GM23338 (cell line): Measurements from ENCODE around the gene SPATC1L. TPM values are rescaled to one million over a fixed set of nuclear protein-coding genes. Genes with fewer than 3 reads are reported as not detected.

Experiments
- ATAC-seq: fragments of 200-7000 bp; cut with Tn5 transposase; 3 replicates; pipeline ENCODE4 v1.9.1; 2020
- DNase-seq: peaks from one replicate; pipeline ENCODE4 v3.0.0-alpha.2; 2015; ENCODE audit warnings: low spot score
- H2AFZ ChIP-seq: fragments of 200-600 bp; sonication (generic); 2 replicates; pipeline ENCODE4 v1.8.0; 2016; ENCODE audit warnings: antibody characterized with exemption, mild to moderate bottlenecking, moderate library complexity
- H3F3A ChIP-seq: fragments of 200-600 bp; sonication (generic); replicated peaks from 2 replicates; pipeline ENCODE4 v1.8.0; 2017; ENCODE audit warnings: antibody characterized with exemption, mixed run types, low read depth
- H3K27ac ChIP-seq: fragments of 200-600 bp; sonication (generic); 2 replicates; pipeline ENCODE4 v1.6.1; 2016; ENCODE audit warnings: low read depth
- H3K27me3 ChIP-seq: fragments of 200-600 bp; sonication (generic); 2 replicates; pipeline ENCODE4 v1.8.0; 2016; ENCODE audit warnings: mild to moderate bottlenecking, mixed run types, moderate library complexity; ENCODE audit not compliant: insufficient read depth
- H3K36me3 ChIP-seq: fragments of 200-600 bp; sonication (generic); 2 replicates; pipeline ENCODE4 v1.8.0; 2016; ENCODE audit warnings: mild to moderate bottlenecking; ENCODE audit not compliant: insufficient read depth
- H3K4me1 ChIP-seq: fragments of 200-600 bp; sonication (generic); 2 replicates; pipeline ENCODE4 v1.8.0; 2016; ENCODE audit warnings: mild to moderate bottlenecking, moderate library complexity; ENCODE audit not compliant: insufficient read depth
- H3K4me2 ChIP-seq: fragments of 200-600 bp; sonication (generic); 2 replicates; pipeline ENCODE4 v1.7.1; 2017; ENCODE audit warnings: mixed run types
- H3K4me3 ChIP-seq: fragments of 200-600 bp; sonication (generic); 2 replicates; pipeline ENCODE4 v1.6.1; 2016; ENCODE audit warnings: mixed run types
- H3K79me2 ChIP-seq: fragments of 200-600 bp; sonication (generic); replicated peaks from 2 replicates; pipeline ENCODE4 v1.8.0; 2017; ENCODE audit warnings: mild to moderate bottlenecking; ENCODE audit not compliant: insufficient read depth
- H3K9me2 ChIP-seq: fragments of 200-600 bp; sonication (generic); 2 replicates; pipeline ENCODE4 v1.8.0; 2017; ENCODE audit not compliant: insufficient read depth
- H4K20me1 ChIP-seq: fragments of 200-600 bp; sonication (generic); replicated peaks from 2 replicates; pipeline ENCODE4 v1.8.0; 2017; ENCODE audit warnings: mild to moderate bottlenecking; ENCODE audit not compliant: insufficient read depth
- H3K27ac Mint-ChIP-seq: 2 replicates; pipeline ENCODE4 v1.8.0; 2020; ENCODE audit warnings: inconsistent platforms, mild to moderate bottlenecking, moderate library complexity, mixed read lengths
- H3K27me3 Mint-ChIP-seq: 3 replicates; pipeline ENCODE4 v1.8.0; 2022; ENCODE audit warnings: low read depth, mild to moderate bottlenecking, moderate library complexity, mixed read lengths, inconsistent platforms; ENCODE audit not compliant: insufficient read depth, poor library complexity
- H3K36me3 Mint-ChIP-seq: 3 replicates; pipeline ENCODE4 v1.8.0; 2021; ENCODE audit warnings: low read depth, mild to moderate bottlenecking, inconsistent platforms, moderate library complexity, mixed read lengths
- H3K4me1 Mint-ChIP-seq: 3 replicates; pipeline ENCODE4 v1.8.0; 2020; ENCODE audit warnings: mild to moderate bottlenecking, inconsistent platforms, mixed read lengths
- H3K4me3 Mint-ChIP-seq: 3 replicates; pipeline ENCODE4 v1.8.0; 2021; ENCODE audit warnings: moderate library complexity, mild to moderate bottlenecking, inconsistent platforms, mixed read lengths
- H3K9me3 Mint-ChIP-seq: 3 replicates; pipeline ENCODE4 v1.8.0; 2020; ENCODE audit warnings: moderate library complexity, mild to moderate bottlenecking, inconsistent platforms, mixed read lengths
- CREB1 ChIP-seq: fragments of 250-450 bp; sonication (Bioruptor Pico); IDR thresholded peaks from 2 replicates; pipeline ENCODE4 v1.5.0; 2020; ENCODE audit warnings: low read depth, mild to moderate bottlenecking, moderate library complexity
- EZH2 ChIP-seq: fragments of 200-600 bp; sonication (generic); IDR thresholded peaks from one replicate; pipeline ENCODE4 v1.8.0; 2017; ENCODE audit warnings: antibody characterized with exemption, mild to moderate bottlenecking, low read depth; ENCODE audit not compliant: unreplicated experiment
- EZH2phosphoT487 ChIP-seq: fragments of 200-600 bp; sonication (generic); IDR thresholded peaks from one replicate; pipeline ENCODE4 v1.8.1; 2018; ENCODE audit warnings: antibody characterized with exemption; ENCODE audit not compliant: unreplicated experiment
- JUNB ChIP-seq: IDR thresholded peaks from one replicate; pipeline ENCODE4 v1.6.1; 2016; ENCODE audit warnings: antibody characterized with exemption; ENCODE audit not compliant: unreplicated experiment
- POLR2AphosphoS5 ChIP-seq: IDR thresholded peaks from 2 replicates; pipeline ENCODE4 v1.6.1; 2016; ENCODE audit warnings: antibody characterized with exemption, low read depth
- STAT1 ChIP-seq: IDR thresholded peaks from one replicate; pipeline ENCODE4 v1.6.1; 2016; ENCODE audit warnings: antibody characterized with exemption; ENCODE audit not compliant: unreplicated experiment
- ZNF114 ChIP-seq: fragments of 250-450 bp; sonication (Bioruptor Pico); IDR thresholded peaks from 2 replicates; pipeline ENCODE4 v1.5.0; 2020; ENCODE audit warnings: mild to moderate bottlenecking, moderate library complexity
- polyA plus RNA-seq: library from polyadenylated mRNA; unstranded; fragments of >200 nt; fragmentation: Nextera tagmentation; extraction: Ambion mirVana; gene quantifications from 2 replicates; pipeline ENCODE4 v1.2.1, GENCODE V29; 2016
- total RNA-seq: library from RNA; depleted of rRNA; stranded (reverse); fragments of >200 nt; shearing (Covaris generic); gene quantifications from 2 replicates; pipeline ENCODE4 v1.2.3, GENCODE V29; 2014
- TF ChIP-seq, protein P1 (sequence below), 2 experiments: fragments of 200-600 bp in 1 of 2; sonication (generic) in 1 of 2; conservative IDR thresholded peaks; 2 replicates each; pipeline versions ENCODE4 v1.5.1 to v1.6.1; 2016 to 2017; ENCODE audit warnings: antibody characterized with exemption in 2 of 2, low read depth in 2 of 2, mild to moderate bottlenecking in 2 of 2, moderate library complexity in 1 of 2
- TF ChIP-seq, protein P2 (sequence below): IDR thresholded peaks from 2 replicates; pipeline ENCODE4 v1.6.1; 2016; ENCODE audit warnings: antibody characterized with exemption
- TF ChIP-seq, protein P3 (sequence below): fragments of 250-450 bp; sonication (Bioruptor Pico); IDR thresholded peaks from 2 replicates; pipeline ENCODE4 v1.5.0; 2020; ENCODE audit warnings: mild to moderate bottlenecking, moderate library complexity

The SPATC1L gene
- total and polyA plus RNA-seq, 2 experiments from 2014 or later: 37.6 to 70.2 TPM

DNA sequence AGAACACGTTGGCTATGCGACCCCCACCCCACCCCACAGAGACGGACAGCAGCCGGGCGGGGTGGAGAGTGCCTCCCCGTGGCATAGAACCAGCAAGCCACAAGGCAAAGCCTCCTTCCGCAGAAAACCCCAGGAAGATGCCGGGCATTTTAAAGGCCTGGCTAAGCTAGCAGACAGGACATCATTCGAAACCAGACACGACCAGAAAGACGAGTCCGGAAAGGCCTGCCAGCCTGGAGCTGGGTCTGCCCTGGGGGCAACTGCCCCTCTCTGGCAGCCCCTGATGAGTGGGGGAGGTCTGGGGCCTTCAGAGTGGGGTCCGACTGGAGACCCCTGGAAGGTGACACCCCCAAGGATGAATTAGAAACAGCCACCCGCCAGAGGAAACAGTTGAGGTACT, 37.4 kb downstream of the SPATC1L start (continued):
- TF ChIP-seq EZH2 (no peak), JUNB (no peak), STAT1 (no peak), POLR2AphosphoS5 (no peak)
- TF ChIP-seq, protein P1, sequence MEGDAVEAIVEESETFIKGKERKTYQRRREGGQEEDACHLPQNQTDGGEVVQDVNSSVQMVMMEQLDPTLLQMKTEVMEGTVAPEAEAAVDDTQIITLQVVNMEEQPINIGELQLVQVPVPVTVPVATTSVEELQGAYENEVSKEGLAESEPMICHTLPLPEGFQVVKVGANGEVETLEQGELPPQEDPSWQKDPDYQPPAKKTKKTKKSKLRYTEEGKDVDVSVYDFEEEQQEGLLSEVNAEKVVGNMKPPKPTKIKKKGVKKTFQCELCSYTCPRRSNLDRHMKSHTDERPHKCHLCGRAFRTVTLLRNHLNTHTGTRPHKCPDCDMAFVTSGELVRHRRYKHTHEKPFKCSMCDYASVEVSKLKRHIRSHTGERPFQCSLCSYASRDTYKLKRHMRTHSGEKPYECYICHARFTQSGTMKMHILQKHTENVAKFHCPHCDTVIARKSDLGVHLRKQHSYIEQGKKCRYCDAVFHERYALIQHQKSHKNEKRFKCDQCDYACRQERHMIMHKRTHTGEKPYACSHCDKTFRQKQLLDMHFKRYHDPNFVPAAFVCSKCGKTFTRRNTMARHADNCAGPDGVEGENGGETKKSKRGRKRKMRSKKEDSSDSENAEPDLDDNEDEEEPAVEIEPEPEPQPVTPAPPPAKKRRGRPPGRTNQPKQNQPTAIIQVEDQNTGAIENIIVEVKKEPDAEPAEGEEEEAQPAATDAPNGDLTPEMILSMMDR (conservative IDR thresholded peaks at IDR 0.05; ENCODE audit: low read depth in 2 of 2): no peak

DNA sequence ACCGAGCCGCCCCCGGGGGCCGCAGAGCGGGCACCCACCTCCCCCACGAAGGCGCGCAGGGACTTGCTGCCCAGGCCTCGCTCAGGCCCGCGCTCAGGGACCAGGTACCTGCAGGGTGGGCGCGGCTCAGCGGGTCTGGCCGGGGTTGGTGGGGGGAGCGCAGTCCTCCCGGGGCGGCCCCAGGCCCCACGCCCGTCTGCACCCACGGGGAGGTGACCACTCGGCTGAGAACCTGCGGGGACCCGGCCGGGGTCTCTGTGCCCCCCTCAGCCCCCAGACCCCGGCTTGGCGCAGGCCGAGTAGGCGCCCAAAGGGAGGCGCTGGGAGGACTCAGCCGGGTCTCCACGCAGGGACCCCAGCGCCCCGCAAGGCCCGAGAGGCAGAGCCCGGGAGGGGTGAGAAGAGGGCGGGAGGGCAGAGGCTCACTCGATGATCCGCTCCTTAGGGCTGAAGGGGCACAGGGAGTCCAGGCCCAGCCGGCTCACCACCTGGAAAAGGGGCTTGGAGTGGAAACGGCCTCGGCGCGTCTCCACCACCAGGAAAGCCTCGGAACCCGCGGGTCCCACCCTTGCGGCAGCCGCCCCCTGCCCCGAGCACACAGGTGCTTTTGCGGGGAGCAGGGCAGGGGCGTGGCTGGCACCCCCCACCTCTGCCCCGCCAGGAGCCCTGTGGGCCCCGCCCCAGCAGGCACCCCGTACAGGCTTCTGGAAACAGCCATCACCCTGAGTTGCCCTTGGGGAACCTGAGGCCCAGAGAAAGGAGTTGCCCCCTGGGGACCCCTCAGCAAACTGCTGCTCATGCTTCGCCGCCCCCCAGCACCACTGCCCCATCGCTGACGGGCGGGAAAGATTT, 38.2 kb downstream of the SPATC1L start:
- Histone ChIP-seq H3F3A (0 out of 2 replicates have a peak, but pooled peaks cover 7% of the 10 kb centered on the region), H3K4me1 (no peaks in the 10 kb centered on the region), H4K20me1 (no peaks in the 10 kb centered on the region), H3K79me2 (no peaks in the 10 kb centered on the region), H3K4me3 (no peak overlapping the region), H3K27ac (no peak overlapping the region), H3K4me2 (no peak overlapping the region), H2AFZ (no peak overlapping the region), H3K9me2 (no peaks in the 10 kb centered on the region), H3K36me3 (no peaks in the 10 kb centered on the region), H3K27me3 (no peaks in the 10 kb centered on the region)
- H3K27ac Mint-ChIP-seq: no peak overlapping the region
- H3K4me3 Mint-ChIP-seq: no peak overlapping the region
- H3K36me3 Mint-ChIP-seq: peaks cover 17% of the 10 kb centered on the region
- H3K4me1 Mint-ChIP-seq: peaks cover 14% of the 10 kb centered on the region
- TF ChIP-seq EZH2phosphoT487 (no peak), JUNB (no peak), ZNF114 (no peak), POLR2AphosphoS5 (no peak), CREB1 (CRISPR knock-in tag) (no peak)
- TF ChIP-seq, protein P2, sequence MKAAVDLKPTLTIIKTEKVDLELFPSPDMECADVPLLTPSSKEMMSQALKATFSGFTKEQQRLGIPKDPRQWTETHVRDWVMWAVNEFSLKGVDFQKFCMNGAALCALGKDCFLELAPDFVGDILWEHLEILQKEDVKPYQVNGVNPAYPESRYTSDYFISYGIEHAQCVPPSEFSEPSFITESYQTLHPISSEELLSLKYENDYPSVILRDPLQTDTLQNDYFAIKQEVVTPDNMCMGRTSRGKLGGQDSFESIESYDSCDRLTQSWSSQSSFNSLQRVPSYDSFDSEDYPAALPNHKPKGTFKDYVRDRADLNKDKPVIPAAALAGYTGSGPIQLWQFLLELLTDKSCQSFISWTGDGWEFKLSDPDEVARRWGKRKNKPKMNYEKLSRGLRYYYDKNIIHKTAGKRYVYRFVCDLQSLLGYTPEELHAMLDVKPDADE: no peak
- TF ChIP-seq, protein P3, sequence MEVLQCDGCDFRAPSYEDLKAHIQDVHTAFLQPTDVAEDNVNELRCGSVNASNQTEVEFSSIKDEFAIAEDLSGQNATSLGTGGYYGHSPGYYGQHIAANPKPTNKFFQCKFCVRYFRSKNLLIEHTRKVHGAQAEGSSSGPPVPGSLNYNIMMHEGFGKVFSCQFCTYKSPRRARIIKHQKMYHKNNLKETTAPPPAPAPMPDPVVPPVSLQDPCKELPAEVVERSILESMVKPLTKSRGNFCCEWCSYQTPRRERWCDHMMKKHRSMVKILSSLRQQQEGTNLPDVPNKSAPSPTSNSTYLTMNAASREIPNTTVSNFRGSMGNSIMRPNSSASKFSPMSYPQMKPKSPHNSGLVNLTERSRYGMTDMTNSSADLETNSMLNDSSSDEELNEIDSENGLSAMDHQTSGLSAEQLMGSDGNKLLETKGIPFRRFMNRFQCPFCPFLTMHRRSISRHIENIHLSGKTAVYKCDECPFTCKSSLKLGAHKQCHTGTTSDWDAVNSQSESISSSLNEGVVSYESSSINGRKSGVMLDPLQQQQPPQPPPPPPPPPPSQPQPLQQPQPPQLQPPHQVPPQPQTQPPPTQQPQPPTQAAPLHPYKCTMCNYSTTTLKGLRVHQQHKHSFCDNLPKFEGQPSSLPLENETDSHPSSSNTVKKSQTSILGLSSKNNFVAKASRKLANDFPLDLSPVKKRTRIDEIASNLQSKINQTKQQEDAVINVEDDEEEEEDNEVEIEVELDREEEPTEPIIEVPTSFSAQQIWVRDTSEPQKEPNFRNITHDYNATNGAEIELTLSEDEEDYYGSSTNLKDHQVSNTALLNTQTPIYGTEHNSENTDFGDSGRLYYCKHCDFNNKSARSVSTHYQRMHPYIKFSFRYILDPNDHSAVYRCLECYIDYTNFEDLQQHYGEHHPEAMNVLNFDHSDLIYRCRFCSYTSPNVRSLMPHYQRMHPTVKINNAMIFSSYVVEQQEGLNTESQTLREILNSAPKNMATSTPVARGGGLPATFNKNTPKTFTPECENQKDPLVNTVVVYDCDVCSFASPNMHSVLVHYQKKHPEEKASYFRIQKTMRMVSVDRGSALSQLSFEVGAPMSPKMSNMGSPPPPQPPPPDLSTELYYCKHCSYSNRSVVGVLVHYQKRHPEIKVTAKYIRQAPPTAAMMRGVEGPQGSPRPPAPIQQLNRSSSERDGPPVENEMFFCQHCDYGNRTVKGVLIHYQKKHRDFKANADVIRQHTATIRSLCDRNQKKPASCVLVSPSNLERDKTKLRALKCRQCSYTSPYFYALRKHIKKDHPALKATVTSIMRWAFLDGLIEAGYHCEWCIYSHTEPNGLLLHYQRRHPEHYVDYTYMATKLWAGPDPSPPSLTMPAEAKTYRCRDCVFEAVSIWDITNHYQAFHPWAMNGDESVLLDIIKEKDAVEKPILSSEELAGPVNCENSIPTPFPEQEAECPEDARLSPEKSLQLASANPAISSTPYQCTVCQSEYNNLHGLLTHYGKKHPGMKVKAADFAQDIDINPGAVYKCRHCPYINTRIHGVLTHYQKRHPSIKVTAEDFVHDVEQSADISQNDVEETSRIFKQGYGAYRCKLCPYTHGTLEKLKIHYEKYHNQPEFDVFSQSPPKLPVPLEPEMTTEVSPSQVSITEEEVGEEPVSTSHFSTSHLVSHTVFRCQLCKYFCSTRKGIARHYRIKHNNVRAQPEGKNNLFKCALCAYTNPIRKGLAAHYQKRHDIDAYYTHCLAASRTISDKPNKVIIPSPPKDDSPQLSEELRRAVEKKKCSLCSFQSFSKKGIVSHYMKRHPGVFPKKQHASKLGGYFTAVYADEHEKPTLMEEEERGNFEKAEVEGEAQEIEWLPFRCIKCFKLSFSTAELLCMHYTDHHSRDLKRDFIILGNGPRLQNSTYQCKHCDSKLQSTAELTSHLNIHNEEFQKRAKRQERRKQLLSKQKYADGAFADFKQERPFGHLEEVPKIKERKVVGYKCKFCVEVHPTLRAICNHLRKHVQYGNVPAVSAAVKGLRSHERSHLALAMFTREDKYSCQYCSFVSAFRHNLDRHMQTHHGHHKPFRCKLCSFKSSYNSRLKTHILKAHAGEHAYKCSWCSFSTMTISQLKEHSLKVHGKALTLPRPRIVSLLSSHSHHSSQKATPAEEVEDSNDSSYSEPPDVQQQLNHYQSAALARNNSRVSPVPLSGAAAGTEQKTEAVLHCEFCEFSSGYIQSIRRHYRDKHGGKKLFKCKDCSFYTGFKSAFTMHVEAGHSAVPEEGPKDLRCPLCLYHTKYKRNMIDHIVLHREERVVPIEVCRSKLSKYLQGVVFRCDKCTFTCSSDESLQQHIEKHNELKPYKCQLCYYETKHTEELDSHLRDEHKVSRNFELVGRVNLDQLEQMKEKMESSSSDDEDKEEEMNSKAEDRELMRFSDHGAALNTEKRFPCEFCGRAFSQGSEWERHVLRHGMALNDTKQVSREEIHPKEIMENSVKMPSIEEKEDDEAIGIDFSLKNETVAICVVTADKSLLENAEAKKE (CRISPR knock-in tag): no peak
- TF ChIP-seq, protein P1 (conservative IDR thresholded peaks at IDR 0.05; ENCODE audit: low read depth in 2 of 2): no peak
- H3K9me3 Mint-ChIP-seq: peaks cover 4% of the 10 kb centered on the region; the same call in 2 of the 3 replicates
- no peak for DNase-seq
- no peak for ATAC-seq
- H3K27me3 Mint-ChIP-seq: peaks cover 7% of the 10 kb centered on the region
